HG02610 (cell line): ENCODE measurements around the gene BCORL1.
A peak's percentile ranks its signal among the peaks of the same experiment; 100 is the strongest.

ENCODE experiments used
- ATAC-seq: cut with Tn5 transposase; IDR thresholded peaks from one replicate; pipeline ENCODE4 v1.9.1; 2021; ENCODE audit warnings: mild to moderate bottlenecking, moderate library complexity; ENCODE audit not compliant: unreplicated experiment

The BCORL1 gene

DNA sequence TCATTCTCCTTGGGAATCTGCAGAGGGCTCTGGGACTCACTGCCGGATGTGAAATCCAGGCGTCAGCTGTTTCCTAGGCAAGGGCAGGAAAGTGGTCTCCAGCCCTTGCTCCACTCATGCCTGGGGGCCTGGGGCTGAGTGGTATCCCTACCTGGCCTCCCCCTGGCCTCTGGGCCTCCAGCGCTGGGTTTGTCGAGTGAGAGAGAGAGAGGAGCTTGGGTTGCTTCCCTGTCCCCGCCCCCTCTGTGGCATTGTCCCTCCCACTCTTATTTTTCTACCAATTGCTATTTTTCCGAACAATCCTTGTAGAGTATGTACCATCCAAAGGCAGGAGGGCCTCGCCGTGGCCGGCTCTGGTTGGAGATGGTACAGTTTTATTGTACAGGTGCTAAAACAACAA lies 74.8 kb downstream of the BCORL1 start:
- ATAC-seq, result no peak

DNA sequence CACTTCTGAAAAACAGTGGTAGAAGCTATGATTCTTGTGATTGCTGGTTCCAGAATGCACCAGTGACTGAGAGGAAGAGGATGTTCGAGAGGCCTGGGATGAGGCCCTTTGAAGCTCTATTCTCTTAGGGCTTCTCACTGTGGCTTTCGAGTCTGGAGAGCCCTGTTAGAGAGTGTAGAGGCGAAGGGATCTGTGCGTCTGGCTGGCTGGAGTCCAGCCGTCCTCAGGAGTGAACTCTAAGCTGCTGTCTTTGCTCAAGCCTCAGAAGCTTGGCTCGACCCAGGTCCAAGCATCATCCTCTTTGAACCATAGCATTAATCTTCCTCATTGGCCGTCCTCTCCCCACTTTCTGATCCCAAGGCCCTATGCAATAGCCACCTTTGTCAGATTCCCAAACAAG lies 76.2 kb downstream of the BCORL1 start:
- ATAC-seq, result no peak

DNA sequence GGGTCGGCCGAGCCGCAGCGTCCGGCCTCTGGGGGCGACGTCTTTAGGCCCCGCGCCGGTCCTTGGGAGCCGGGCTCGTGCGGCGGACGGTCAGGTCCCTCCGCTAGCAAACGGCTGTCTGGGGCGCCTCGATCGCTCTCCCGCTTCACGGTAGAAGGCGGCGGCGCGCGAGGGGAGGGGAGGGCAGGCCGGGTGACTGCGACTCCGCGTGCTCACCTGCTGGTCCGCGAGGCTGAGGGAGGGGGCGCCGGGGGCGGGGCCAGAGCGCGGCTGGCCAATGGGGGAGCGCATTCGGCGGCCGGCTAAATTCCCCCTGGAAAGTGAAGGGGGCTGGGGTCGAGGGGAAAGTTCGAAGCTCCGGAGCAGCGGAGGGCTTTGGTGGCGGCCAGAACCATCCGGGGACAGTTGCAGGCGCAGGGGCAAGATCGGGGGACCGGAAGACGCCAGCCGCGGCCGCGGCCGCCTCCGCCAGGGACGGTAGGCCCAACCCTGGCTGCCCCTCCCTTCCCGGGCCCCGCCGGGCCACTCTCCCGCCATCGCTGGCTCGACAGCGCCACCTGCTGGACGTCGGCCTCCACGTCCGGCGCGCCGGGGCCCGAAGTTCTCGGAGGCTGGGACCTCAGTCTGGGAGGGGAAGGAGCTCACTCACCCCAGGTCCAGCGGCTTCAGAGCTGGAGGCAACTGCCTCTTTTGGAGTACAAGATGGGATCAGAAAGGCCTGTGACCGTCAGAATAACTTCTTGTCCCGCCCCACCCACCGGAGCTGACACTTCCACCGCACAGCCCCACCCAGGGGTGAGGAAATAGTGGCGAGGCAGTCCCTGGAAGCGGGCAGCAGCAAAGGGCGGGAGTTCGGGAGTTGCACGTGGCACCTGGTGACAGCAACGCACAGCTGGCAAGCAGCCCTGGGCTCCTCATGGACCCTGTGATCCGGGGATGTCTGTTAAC lies 78.0 kb downstream of the BCORL1 start:
- peak; percentile 93 for ATAC-seq

DNA sequence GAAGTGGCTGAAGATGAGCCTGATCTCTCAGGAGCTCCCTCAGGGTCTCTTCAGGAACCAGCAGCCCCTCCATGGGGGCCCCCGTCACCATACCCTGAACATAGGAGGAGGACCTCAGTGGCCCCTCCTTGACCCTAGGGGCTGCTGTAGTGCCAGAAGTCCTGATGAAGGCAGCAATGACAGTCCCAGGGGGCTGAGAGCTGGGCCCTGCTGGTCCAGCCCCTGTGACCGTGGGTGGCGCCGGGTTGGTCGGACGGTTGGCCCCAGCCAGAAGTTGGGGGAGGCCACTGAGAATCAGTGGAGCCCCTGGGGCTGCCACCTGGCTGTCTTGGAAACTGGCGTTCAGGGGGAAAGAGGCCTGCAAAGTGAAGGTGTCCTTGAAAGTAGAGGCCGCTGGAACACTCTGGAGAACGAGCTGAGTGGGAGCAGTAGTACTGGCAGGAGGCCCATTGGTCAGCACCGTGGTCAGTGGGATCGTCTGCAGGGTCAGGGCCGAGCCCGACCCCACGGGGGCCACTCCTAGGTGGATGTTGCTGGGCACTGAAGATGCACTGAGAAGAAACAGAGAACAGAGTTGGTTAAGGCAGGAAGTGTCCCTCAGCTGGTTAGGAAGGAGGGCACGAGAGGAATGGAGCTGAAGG lies 84.7 kb downstream of the BCORL1 start:
- ATAC-seq, result no peak

DNA sequence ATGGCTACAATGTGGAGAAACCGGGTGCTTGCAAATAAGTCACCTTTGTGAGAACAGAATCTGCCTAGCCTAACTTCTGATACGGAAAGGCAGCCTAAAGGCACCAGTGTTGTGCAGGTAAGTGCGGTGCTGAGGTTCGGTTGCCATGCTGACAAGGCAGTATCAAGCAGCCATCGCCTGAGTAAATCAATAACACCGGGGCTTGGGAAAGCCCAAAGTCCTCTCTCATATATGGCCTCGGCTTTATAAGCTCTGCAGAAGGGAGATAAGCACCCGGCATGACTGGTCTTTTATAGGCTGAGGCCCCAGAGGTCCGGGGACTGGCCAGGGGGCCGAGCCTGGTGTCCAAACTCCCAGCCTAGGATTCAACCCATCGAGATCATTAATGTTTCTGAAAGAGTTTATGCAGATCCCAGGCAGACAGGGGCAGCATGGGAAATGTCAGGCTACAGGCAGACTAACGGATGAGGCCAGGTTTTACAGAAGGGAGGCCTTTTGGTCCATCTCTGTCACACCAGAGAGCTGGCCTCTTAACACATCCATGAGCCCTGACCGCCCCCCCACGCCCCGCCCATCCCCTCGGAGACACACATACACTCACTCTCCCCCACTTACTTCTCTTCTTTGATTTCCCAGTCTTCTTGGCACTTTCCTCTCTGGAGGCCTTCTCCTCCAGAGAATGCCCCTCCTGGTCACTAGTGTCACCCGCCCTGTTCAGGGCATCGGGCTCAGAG lies 89.3 kb downstream of the BCORL1 start:
- no peak for ATAC-seq

DNA sequence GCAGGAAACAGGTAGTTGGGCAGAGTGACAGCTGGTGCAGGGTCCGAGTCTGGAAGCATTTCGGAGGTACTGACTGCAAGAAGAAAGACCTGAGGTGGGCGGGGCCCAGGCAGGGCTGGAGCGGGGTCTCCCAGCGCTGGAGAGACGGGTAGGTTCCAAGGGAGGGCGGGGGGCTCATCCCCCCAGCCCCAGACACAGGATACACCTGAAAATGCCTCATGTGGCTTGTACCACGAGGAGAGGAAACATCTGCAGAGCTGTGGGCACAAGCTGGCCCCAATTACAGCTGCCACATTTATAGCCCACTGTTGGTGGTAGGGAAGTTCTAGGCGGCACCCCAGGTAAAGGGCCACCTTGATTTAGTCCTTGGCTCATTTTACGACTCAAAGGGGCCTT lies 89.9 kb downstream of the BCORL1 start:
- no peak for ATAC-seq

DNA sequence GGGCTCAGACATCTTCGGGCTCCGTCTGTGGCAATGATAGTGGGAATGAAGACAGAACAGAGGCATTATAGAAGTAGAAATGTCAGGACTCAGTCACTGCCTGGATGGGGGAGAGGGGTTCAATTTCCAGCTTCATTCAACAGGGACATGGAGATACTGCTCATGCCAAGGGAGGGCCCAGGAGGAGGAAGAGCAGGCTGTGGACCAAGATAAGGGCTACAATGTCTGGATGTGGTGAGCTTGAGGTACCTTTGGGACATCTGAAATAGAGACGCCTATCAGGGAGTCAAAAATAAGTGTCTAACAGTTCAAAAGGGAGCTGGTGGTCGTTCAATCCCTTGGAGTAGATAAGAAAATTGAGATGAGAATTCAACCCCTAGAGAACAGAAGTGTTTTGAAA lies 93.3 kb downstream of the BCORL1 start:
- ATAC-seq, result no peak

DNA sequence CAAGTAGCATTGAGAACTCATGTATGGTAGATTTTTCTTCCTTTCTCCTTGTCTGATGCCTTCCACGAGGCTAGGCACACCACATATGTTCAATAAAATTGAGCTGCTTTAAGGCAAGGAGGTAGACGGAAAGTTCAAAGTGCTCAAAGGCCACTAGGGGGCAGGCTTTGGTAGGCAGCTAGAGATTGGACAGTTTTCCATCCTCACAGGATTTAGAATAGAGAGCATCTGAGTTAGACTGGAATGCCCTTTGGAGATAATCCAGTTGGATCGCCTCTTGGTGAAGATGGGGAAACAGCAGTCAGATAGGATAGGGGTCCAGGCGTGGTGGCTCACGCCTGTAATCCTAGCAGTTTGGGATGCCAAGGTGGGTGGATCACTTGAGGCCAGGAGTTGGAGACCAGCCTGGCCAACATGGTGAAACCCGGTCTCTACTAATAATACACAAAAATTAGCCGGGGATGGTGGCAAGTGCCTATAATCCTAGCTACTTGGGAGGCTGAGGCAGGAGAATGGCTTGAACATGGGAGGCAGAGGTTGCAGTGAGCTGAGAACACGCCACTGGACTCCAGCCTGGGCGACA lies 97.5 kb downstream of the BCORL1 start:
- ATAC-seq, result no peak

DNA sequence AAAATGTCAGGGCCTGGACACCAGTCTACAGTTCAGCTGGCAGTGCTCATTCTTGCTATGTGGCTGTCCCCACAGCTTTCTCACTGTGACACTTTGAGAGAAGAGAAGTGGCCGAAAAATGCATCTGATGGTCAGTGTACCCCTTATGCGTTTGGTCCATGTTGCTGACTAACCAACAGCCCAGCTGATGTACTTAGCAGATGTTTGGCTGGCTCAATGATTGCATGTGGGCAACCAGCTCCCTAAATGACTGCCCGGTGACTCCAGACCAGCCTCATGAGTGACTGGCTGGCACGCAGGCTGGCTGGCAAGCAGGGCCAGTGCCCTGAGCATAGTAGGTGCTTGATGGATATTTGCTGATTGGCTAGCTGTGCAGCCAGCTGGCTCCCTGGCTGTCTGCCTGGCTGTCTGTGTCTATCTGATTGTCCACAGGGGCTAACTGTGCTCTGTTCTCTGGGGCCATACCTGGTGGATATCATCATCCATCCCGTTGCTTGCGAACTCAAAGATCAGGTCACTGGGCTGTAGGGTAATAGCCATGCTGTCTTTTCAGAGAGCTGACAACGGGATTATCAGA lies 98.4 kb downstream of the BCORL1 start:
- ATAC-seq, result no peak

DNA sequence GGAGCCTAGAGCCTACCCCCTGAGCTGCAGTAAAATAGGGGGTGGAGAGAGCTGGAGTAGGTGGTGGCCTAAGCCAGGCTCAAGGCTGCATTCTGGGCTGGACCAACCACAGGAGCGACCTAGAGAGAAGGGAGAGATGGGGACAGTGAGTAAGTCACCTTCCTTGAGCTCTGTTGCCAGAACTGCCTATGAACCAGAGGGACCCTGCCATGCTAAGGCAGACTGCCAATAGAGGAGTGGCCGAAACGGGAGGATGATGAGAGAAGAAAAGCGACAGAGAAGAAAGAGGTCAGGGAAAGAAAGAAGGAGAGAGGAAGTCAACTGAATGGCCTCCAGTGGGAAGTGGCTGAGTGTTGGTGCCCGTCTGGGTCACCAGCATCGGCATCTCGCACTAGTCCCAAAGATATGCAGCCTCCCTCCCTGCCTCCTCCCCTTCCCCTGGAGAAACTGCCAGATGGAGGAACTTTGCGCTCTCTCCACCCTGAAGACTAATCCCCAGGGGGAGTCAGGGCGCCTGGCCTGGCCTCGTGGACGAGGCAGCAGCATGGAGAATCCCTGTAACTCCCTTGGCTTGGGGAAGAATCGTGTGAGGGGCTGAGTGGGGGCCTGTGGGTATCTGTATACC lies 99.1 kb downstream of the BCORL1 start:
- no peak for ATAC-seq

DNA sequence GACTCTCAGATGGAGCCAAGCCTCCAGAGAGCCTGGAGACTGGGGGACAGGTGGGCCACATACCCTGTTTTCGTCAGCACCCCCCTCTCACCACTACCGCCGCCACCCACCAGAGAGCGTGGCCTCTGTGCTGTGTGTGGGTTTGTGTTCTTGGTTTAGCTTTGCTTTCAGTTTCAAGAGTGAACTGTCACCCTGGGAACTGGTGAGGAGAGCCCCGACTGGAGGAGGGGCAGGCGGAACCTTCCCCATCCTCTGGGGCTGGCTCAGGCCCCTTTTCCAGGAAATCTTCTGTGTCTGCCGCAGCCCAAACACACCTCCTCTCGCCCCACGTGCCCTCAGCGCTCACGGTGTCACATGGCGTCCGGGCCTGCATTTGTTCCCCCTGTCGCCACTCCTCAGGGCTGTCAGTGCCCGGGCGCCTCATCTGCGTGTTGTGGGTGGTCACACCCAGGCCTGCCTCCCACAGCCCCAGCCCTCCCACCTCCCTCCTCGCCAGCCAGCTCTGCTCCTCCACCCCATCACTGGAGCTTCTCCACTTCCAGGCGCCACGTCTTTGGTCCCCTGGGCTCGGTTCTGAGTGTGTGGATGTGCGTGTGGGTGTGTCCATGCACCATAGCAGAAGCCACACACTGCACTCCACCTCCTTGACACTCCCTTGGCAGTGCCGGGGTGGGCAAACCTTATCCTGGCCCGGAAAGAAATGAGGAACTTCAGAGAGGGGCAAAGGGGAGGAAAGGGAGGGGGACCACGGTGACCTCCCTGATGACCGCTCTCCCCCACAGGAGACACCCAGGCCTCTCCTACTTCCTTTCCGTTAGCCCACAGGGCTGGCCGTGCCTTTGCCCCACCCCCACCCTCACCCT lies 100.0 kb downstream of the BCORL1 start:
- peak; percentile 57 for ATAC-seq

DNA sequence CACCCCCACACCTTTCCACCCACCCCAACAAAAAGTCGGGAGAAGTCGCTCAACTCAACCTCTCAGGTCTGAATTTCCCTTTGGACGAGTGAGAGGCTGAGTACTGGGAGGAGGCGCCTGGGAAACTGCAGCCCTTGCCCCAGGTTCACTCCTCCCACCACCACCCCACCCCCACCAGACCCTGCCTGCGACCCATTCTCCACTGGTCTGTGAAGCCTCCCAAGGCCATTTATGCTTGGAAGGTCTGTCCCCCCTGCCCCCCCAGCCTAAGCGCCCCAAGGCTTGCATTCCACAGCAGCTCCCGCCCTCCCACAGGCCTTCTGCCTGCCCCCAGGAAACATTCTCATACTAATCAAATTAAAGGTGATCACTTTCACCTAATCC lies 100.7 kb downstream of the BCORL1 start:
- no peak for ATAC-seq

DNA sequence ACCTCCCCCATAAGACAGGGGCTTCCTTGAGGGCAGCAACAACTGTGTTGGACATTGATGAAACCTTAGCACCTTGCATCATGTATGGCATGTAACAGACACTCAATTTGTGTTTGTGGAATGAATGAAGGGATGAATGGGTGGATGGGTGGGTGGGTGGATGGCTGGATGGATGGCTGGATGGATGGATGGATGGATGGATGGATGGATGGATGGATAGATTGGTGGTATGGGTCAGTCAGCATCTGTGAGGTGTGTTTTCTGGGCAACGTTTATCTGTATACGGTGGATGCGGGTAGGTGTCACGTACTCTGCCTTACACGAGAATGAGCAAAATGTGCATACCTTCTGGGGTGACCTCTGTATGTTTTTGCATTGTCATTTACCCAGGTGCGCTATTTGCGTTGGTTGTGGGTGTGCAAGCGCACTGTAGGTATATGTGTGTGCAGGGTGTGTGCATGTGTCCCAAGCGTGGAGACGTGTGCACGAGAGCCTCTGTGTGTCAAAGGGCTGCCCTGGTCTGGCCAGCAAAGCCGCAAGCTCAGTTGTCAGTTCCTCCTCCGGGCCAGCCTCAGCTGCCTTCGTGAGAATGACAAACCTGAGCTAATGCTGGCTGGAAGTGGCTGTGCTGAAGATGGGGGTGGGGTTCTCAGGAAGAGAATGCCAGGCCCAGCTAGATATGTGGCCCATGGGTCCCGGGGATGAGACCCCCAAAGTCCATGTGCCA lies 101.4 kb downstream of the BCORL1 start:
- peak; percentile 15 for ATAC-seq

DNA sequence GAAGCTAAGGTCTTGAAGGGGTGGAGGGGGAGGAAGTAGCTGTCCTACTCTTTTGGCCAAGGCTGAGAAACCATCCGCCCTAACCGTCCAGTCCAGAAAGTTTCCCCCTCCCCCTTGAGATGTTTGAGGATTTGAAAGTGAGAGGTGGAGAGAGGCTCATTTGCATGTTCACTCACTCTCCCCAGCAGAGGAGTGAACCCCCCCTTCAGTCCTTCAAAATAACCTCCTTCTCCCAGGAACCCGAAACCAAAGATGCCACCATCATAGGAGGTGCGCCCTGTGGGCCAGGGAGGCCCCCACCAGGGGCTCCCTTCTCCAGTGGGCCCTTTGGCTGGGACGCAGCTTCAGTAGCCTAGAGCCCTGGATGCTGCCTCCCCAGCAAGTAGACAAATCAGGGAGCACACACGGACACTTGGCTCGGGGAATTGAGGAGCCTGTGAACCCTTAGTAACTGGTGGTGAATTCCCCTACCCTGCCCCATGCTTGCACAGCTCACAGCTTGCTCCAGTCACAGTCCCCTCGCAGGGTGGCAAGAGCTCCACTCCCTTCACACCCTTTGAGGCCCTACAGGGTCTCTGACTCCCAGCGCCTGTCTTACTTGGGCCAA lies 102.3 kb downstream of the BCORL1 start:
- ATAC-seq, result peak; percentile 37

DNA sequence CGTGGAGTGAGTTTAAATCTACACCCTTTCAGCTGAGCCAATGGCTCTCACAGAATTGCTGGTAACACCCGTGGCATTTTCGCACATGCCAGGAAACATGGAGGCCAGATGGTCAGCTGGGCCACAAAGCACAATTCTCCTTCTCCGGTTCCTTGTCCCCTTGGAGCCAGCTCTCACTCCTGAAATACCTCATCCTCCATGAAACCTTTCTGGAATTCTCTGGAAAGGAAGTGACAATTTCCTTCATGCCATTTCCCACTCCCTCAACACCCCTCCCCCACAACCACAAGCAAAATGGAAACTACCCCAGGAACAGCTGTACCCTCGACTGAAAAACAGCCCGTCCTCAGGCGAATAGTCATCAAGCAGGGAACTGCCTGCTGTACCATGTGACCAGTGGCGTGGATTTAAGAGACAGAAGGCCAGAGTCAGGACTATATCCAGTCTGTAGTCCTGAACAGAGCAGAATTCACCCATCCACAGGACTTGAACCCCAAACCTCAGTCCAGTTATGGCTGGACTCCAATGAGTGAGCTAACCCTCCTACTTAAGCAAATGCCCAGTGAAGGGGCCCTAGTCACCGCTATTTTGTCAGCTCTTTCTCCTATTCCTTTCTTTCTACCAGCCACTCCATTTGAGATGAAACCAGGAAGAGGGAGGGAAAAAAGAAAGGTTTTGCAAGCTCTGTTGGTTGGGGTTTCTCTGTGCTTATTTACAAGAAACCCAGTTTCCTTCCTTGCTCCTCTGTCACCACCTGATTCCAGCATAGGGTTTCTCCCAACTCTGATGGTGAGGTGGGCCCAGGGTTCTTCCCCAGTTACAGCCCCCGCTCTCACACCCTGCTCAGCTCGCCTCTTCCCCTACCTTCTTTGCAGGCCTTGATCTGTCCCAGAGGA lies 103.4 kb downstream of the BCORL1 start:
- no peak for ATAC-seq

DNA sequence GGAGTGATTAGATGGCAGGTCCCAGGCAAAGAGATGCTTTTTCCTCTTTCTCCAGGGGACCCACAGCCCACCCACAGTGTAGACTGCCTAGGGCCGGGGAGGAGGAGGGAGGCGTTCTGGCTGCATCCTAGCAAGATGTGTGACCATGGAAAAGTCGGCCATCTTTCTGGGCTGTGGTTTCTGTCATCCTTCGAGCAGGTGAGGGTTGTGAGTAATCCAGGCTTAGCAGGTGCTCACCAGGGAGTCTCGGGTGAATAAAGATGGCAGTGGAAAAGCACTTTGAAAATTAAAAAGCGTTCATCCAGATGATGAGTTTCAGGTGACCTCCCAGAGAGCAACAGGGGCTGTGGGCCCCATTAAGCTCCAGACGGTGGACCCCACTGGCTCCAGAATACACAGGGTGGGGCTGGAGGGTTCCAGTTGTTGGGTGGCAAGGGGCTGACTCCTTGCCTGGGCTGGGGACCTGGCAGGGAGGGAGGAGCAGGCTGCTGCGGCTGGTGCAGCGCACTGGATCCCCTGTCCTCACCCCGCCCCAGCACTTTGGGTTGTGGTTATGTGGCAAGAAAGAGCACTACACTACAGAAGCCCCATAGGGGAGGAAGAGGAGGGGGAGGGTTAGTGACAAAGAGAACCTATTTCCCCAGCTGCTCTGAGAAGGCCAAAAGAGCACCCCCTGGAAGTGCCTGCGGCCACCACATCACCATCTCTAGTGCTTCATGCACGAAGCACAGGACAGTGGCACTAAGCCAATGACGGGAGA lies 104.2 kb downstream of the BCORL1 start:
- ATAC-seq, result peak; percentile 43

DNA sequence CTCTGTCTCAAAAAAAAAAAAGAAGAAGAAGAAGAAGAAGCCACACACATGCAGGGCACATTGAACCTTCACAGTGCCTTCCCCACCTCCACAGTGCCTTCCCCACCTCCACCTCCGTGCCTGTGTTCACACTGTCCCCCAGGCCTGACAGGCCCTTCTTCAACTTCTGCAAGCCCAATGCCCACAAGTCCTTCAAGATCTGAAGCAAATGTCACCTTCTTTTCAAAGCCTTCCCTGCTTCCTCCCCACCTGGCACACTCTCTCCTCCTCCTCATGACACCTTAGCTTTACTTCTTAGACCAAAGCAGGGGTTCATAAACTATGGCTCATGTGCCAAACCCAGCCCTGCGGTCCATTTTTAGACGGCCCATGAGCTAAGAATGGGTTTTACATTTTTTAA lies 107.9 kb downstream of the BCORL1 start:
- no peak for ATAC-seq
